Liver (tissue), 9 donors: ENCODE results near the gene PCDHGA5. TPM values are rescaled to one million over a fixed set of nuclear protein-coding genes. Genes with fewer than 3 reads are reported as not detected.

Experiments
- DNase-seq: peaks from one replicate; pipeline ENCODE4 v3.0.0-alpha.2; 2017; ENCODE audit warnings: low spot score
- H3K27ac ChIP-seq, 2 donors: one replicate each; pipeline ENCODE4 v1.7.0; 2013; ENCODE audit warnings: inconsistent platforms in 2 of 2, low read length in 2 of 2, control low read depth in 1 of 2, low read depth in 1 of 2, mild to moderate bottlenecking in 1 of 2
- H3K27me3 ChIP-seq, 4 donors: one replicate each; pipeline versions ENCODE4 v1.6.1 to v1.7.0; 2013; ENCODE audit warnings: low read length in 3 of 4, inconsistent platforms in 1 of 4, mild to moderate bottlenecking in 1 of 4, moderate library complexity in 1 of 4; ENCODE audit not compliant: control insufficient read depth in 4 of 4, insufficient read depth in 4 of 4
- H3K36me3 ChIP-seq, 4 donors: one replicate each; pipeline versions ENCODE4 v1.6.1 to v1.7.0; 2013; ENCODE audit warnings: low read length in 3 of 4, mild to moderate bottlenecking in 3 of 4, low read depth in 1 of 4, moderate library complexity in 1 of 4; ENCODE audit not compliant: control insufficient read depth in 4 of 4, insufficient read depth in 3 of 4
- H3K4me1 ChIP-seq, 4 donors: one replicate each; pipeline versions ENCODE4 v1.6.1 to v1.7.0; 2013; ENCODE audit warnings: low read length in 3 of 4, mild to moderate bottlenecking in 3 of 4, moderate library complexity in 1 of 4; ENCODE audit not compliant: control insufficient read depth in 4 of 4, insufficient read depth in 4 of 4
- H3K4me3 ChIP-seq, 3 donors: one replicate each; pipeline versions ENCODE4 v1.6.1 to v1.7.0; 2013; ENCODE audit warnings: low read length in 3 of 3, control low read depth in 1 of 3, low read depth in 1 of 3, mild to moderate bottlenecking in 1 of 3
- H3K9ac ChIP-seq, 2 donors: one replicate each; pipeline ENCODE4 v1.7.0; 2013; ENCODE audit warnings: low read length in 2 of 2, mild to moderate bottlenecking in 2 of 2, moderate library complexity in 2 of 2, control low read depth in 1 of 2, low read depth in 1 of 2
- H3K9me3 ChIP-seq, 4 donors: one replicate each; pipeline versions ENCODE4 v1.6.1 to v1.7.0; 2013; ENCODE audit warnings: low read length in 3 of 4; ENCODE audit not compliant: control insufficient read depth in 4 of 4
- CTCF ChIP-seq: fragments of 150-350 bp; IDR thresholded peaks from 2 replicates; pipeline ENCODE4 v1.5.1; 2017; ENCODE audit warnings: improper control_type of control experiment, low read depth, low read length; ENCODE audit not compliant: missing input control
- FOXA1 ChIP-seq: IDR thresholded peaks from 2 replicates; pipeline ENCODE4 v1.6.1; 2016; ENCODE audit warnings: antibody characterized with exemption
- GABPA ChIP-seq, 2 donors: IDR thresholded peaks in 1 of 2; conservative IDR thresholded peaks in 1 of 2; 2 replicates each; pipeline ENCODE4 v1.6.1; 2016; ENCODE audit warnings: antibody characterized with exemption in 2 of 2, mild to moderate bottlenecking in 1 of 2, moderate library complexity in 1 of 2
- JUND ChIP-seq, 2 donors: IDR thresholded peaks; 2 replicates each; pipeline ENCODE4 v1.6.1; 2016; ENCODE audit warnings: antibody characterized with exemption in 2 of 2
- MAX ChIP-seq: IDR thresholded peaks from 2 replicates; pipeline ENCODE4 v1.6.1; 2016; ENCODE audit warnings: antibody characterized with exemption
- NR2F2 ChIP-seq: IDR thresholded peaks from 2 replicates; pipeline ENCODE4 v1.6.1; 2016; ENCODE audit warnings: antibody characterized with exemption
- RAD21 ChIP-seq, 2 donors: IDR thresholded peaks; 2 replicates each; pipeline ENCODE4 v1.6.1; 2016; ENCODE audit warnings: antibody characterized with exemption in 2 of 2, mild to moderate bottlenecking in 2 of 2
- REST ChIP-seq: IDR thresholded peaks from 2 replicates; pipeline ENCODE4 v1.6.1; 2016; ENCODE audit warnings: antibody characterized with exemption, mild to moderate bottlenecking
- SP1 ChIP-seq: IDR thresholded peaks from 2 replicates; pipeline ENCODE4 v1.6.1; 2018; ENCODE audit warnings: antibody characterized with exemption, mild to moderate bottlenecking
- TAF1 ChIP-seq: conservative IDR thresholded peaks from 2 replicates; pipeline ENCODE4 v1.6.1; 2016; ENCODE audit warnings: antibody characterized with exemption, mild to moderate bottlenecking
- YY1 ChIP-seq: IDR thresholded peaks from 2 replicates; pipeline ENCODE4 v1.6.1; 2016; ENCODE audit warnings: antibody characterized with exemption, mild to moderate bottlenecking
- WGBS: extraction: QIAGEN DNeasy Blood & Tissue Kit; methylation state at CpG from one replicate; pipeline ENCODE4 v1.1.7; 2013; 5-methylcytosine and 5-hydroxymethylcytosine counted together
- polyA plus RNA-seq, 2 donors: library from polyadenylated mRNA; stranded (reverse) in 1 of 2; unstranded in 1 of 2; fragments of 200-250 nt in 1 of 2; fragments of >200 nt in 1 of 2; fragmentation: Nextera tagmentation in 1 of 2; extraction: Ambion mirVana in 1 of 2; gene quantifications; one replicate each; pipeline versions ENCODE4 v1.2.1 to v1.2.3, GENCODE V29; 2013 to 2015
- total RNA-seq, 2 donors: library from RNA; depleted of rRNA; stranded (reverse); fragments of >200 nt; gene quantifications; one replicate each; pipeline ENCODE4 v1.2.3, GENCODE V29; 2014
- TF ChIP-seq, protein P1 (sequence below): IDR thresholded peaks from 2 replicates; pipeline ENCODE4 v1.6.1; 2016; ENCODE audit warnings: antibody characterized with exemption
- donor health status: healthy.
- donor health status: healthy.
- donor health status: healthy.
- donor health status: healthy.
- donor health status: healthy.

Gene PCDHGA5
- total and polyA plus RNA-seq, 4 donors, result 0.04 to 0.50 (median 0.09) TPM

GRCh38 chr5:141411575-141411974, 47.6 kb downstream of the PCDHGA5 start:
- Histone ChIP-seq H3K36me3 (no peaks in the 10 kb centered on the region), H3K9ac (no peak overlapping the region), H3K27ac (no peak overlapping the region), H3K4me3 (no peak overlapping the region), H3K4me1 (peaks cover 0 to 6% (median 2%) of the 10 kb centered on the region in 4 donors), H3K9me3 (peaks cover 23 to 56% (median 27%) of the 10 kb centered on the region in 4 donors), H3K27me3 (peaks cover 0 to 2% (median 0%) of the 10 kb centered on the region in 4 donors)
- no peak for TF ChIP-seq GABPA (IDR thresholded peaks at IDR 0.05 in 1 of 2, conservative IDR thresholded peaks at IDR 0.05 in 1 of 2)
- TF ChIP-seq MAX, result no peak
- TF ChIP-seq, protein P1, sequence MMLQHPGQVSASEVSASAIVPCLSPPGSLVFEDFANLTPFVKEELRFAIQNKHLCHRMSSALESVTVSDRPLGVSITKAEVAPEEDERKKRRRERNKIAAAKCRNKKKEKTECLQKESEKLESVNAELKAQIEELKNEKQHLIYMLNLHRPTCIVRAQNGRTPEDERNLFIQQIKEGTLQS, result no peak
- no peak for TF ChIP-seq JUND (IDR thresholded peaks at IDR 0.05)
- TF ChIP-seq TAF1, result no peak
- TF ChIP-seq NR2F2, result no peak
- 81% methylated on average over 3 of the region's 3 CpGs for WGBS
- no peak for DNase-seq

GRCh38 chr5:141412854-141413539, 49.0 kb downstream of the PCDHGA5 start, which contains the start of gene PCDHGA10:
TSS of gene PCDHGA10 (plus strand) at chr5:141412987. CDS start at chr5:141413176, 189 bp downstream.
- 12% methylated on average over 31 of the region's 31 CpGs for WGBS
- Histone ChIP-seq H3K27ac (peak within 1 kb of the TSS in 1 of 2 donors; percentile 44), H3K9me3 (peaks cover 26 to 63% (median 27%) of the 10 kb centered on the region in 4 donors), H3K4me3 (peak within 1 kb of the TSS; percentile 38 to 83 (median 68)), H3K36me3 (no peaks in the 10 kb centered on the region), H3K4me1 (peaks cover 0 to 6% (median 2%) of the 10 kb centered on the region in 4 donors), H3K27me3 (peaks cover 0 to 2% (median 0%) of the 10 kb centered on the region in 4 donors), H3K9ac (peak within 1 kb of the TSS in 1 of 2 donors; percentile 33)
- TF ChIP-seq MAX (no peak), CTCF (peak; percentile 66), YY1 (peak; percentile 72), JUND (IDR thresholded peaks at IDR 0.05) (no peak), RAD21 (IDR thresholded peaks at IDR 0.05) (peak; percentile 81), SP1 (no peak), REST (no peak), GABPA (IDR thresholded peaks at IDR 0.05 in 1 of 2, conservative IDR thresholded peaks at IDR 0.05 in 1 of 2) (no peak), FOXA1 (no peak)
- DNase-seq, result peak; percentile 50
